ENCODE data around the gene CYP26C1. TPM values are rescaled to one million over a fixed set of nuclear protein-coding genes. Genes with fewer than 3 reads are reported as not detected.

Gene CYP26C1
- total RNA-seq, 1 experiment from 2014 or later: 0.11 TPM

GRCh38 chr10:93074147-93074596 is 13.6 kb downstream of the CYP26C1 start:
- peak; percentile 65 for DNase-seq (ENCODE audit: low spot score)
- 0 out of 2 replicates have a peak, but pooled peaks have one; percentile 2 for TF ChIP-seq TEAD1 (CRISPR knock-in tag; IDR thresholded peaks at IDR 0.05)
- no peak for TF ChIP-seq ZNF671 (CRISPR knock-in tag; IDR thresholded peaks at IDR 0.05)
- ATAC-seq: peak; percentile 23
- POLR2A ChIA-PET: interaction anchor here (1.1 kb wide), 1 partner anchor 10 kb away, joined by 3 read pairs; no protein-coding TSS in a partner anchor
- Mint-ChIP-seq H3K36me3 (no peaks in the 10 kb centered on the region), H3K27me3 (ENCODE audit: low read depth) (peaks cover 92% of the 10 kb centered on the region), H3K4me3 (peak overlapping the region; percentile 89), H3K27ac (no peak overlapping the region), H3K4me1 (peaks cover 43% of the 10 kb centered on the region), H3K9me3 (no peaks in the 10 kb centered on the region)
- CTCF ChIA-PET: interaction anchor here (1.0 to 7.1 kb wide), 4 partner anchors 10 to 279 kb away, joined by 3 to 106 read pairs (median 24); partner anchors contain the start of gene CYP26C1

DNA sequence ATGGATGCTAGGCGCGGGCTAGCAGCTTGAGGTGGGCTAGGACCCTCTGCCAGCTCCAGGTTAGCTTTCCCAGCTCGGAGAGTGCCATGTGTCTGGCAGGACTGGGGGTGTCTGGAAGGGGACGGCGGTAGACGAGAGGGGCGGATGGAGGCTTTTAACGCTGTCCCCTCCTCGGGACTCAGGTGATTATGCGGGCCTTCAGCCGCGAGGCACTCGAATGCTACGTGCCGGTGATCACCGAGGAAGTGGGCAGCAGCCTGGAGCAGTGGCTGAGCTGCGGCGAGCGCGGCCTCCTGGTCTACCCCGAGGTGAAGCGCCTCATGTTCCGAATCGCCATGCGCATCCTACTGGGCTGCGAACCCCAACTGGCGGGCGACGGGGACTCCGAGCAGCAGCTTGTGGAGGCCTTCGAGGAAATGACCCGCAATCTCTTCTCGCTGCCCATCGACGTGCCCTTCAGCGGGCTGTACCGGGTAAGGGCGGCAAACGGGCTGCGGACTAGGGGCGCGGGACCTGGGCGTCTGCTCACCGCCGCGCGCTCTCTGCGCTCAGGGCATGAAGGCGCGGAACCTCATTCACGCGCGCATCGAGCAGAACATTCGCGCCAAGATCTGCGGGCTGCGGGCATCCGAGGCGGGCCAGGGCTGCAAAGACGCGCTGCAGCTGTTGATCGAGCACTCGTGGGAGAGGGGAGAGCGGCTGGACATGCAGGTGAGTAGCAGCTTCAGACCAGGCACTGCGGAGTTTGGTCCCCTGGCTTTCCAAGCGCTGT is 14.2 kb downstream of the CYP26C1 start:
- ChIA-PET POLR2A (no interaction called here), CTCF (interaction anchor here (0.7 to 7.1 kb wide), 10 partner anchors 11 to 301 kb away, joined by 3 to 106 read pairs (median 5); partner anchors contain the start of gene CYP26C1)
- peaks cover 92% of the 10 kb centered on the region for H3K27me3 Mint-ChIP-seq (ENCODE audit: low read depth)
- H3K4me3 Mint-ChIP-seq: peak overlapping the region; percentile 89
- no peaks in the 10 kb centered on the region for H3K9me3 Mint-ChIP-seq
- 0 out of 2 replicates have a peak, but pooled peaks have one; percentile 32 for TF ChIP-seq ESRRA (CRISPR knock-in tag; IDR thresholded peaks at IDR 0.05; ENCODE audit: borderline replicate concordance)
- TF ChIP-seq, protein P1, sequence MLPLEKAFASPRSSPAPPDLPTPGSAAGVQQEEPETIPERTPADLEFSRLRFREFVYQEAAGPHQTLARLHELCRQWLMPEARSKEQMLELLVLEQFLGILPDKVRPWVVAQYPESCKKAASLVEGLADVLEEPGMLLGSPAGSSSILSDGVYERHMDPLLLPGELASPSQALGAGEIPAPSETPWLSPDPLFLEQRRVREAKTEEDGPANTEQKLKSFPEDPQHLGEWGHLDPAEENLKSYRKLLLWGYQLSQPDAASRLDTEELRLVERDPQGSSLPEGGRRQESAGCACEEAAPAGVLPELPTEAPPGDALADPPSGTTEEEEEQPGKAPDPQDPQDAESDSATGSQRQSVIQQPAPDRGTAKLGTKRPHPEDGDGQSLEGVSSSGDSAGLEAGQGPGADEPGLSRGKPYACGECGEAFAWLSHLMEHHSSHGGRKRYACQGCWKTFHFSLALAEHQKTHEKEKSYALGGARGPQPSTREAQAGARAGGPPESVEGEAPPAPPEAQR (CRISPR knock-in tag; IDR thresholded peaks at IDR 0.05): no peak
- TF ChIP-seq, protein P2, sequence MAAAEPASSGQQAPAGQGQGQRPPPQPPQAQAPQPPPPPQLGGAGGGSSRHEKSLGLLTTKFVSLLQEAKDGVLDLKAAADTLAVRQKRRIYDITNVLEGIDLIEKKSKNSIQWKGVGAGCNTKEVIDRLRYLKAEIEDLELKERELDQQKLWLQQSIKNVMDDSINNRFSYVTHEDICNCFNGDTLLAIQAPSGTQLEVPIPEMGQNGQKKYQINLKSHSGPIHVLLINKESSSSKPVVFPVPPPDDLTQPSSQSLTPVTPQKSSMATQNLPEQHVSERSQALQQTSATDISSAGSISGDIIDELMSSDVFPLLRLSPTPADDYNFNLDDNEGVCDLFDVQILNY (CRISPR knock-in tag; IDR thresholded peaks at IDR 0.05): 0 out of 2 replicates have a peak, but pooled peaks have one; percentile 7
- TF ChIP-seq KAT7 (CRISPR knock-in tag; IDR thresholded peaks at IDR 0.05; ENCODE audit: borderline replicate concordance): peak; percentile 50; the same call in 1 of the 2 replicates
- TF ChIP-seq ZNF671 (CRISPR knock-in tag; IDR thresholded peaks at IDR 0.05): no peak
- TF ChIP-seq ATF6 (CRISPR knock-in tag; IDR thresholded peaks at IDR 0.05): no peak
- TF ChIP-seq, protein P3, sequence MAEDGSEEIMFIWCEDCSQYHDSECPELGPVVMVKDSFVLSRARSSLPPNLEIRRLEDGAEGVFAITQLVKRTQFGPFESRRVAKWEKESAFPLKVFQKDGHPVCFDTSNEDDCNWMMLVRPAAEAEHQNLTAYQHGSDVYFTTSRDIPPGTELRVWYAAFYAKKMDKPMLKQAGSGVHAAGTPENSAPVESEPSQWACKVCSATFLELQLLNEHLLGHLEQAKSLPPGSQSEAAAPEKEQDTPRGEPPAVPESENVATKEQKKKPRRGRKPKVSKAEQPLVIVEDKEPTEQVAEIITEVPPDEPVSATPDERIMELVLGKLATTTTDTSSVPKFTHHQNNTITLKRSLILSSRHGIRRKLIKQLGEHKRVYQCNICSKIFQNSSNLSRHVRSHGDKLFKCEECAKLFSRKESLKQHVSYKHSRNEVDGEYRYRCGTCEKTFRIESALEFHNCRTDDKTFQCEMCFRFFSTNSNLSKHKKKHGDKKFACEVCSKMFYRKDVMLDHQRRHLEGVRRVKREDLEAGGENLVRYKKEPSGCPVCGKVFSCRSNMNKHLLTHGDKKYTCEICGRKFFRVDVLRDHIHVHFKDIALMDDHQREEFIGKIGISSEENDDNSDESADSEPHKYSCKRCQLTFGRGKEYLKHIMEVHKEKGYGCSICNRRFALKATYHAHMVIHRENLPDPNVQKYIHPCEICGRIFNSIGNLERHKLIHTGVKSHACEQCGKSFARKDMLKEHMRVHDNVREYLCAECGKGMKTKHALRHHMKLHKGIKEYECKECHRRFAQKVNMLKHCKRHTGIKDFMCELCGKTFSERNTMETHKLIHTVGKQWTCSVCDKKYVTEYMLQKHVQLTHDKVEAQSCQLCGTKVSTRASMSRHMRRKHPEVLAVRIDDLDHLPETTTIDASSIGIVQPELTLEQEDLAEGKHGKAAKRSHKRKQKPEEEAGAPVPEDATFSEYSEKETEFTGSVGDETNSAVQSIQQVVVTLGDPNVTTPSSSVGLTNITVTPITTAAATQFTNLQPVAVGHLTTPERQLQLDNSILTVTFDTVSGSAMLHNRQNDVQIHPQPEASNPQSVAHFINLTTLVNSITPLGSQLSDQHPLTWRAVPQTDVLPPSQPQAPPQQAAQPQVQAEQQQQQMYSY (CRISPR knock-in tag; IDR thresholded peaks at IDR 0.05): 0 out of 2 replicates have a peak, but pooled peaks have one; percentile 29
- TF ChIP-seq, protein P4, sequence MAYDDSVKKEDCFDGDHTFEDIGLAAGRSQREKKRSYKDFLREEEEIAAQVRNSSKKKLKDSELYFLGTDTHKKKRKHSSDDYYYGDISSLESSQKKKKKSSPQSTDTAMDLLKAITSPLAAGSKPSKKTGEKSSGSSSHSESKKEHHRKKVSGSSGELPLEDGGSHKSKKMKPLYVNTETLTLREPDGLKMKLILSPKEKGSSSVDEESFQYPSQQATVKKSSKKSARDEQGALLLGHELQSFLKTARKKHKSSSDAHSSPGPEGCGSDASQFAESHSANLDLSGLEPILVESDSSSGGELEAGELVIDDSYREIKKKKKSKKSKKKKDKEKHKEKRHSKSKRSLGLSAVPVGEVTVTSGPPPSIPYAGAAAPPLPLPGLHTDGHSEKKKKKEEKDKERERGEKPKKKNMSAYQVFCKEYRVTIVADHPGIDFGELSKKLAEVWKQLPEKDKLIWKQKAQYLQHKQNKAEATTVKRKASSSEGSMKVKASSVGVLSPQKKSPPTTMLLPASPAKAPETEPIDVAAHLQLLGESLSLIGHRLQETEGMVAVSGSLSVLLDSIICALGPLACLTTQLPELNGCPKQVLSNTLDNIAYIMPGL (CRISPR knock-in tag; IDR thresholded peaks at IDR 0.05): peak; percentile 63; the same call in 1 of the 2 replicates
- TF ChIP-seq, protein P5, sequence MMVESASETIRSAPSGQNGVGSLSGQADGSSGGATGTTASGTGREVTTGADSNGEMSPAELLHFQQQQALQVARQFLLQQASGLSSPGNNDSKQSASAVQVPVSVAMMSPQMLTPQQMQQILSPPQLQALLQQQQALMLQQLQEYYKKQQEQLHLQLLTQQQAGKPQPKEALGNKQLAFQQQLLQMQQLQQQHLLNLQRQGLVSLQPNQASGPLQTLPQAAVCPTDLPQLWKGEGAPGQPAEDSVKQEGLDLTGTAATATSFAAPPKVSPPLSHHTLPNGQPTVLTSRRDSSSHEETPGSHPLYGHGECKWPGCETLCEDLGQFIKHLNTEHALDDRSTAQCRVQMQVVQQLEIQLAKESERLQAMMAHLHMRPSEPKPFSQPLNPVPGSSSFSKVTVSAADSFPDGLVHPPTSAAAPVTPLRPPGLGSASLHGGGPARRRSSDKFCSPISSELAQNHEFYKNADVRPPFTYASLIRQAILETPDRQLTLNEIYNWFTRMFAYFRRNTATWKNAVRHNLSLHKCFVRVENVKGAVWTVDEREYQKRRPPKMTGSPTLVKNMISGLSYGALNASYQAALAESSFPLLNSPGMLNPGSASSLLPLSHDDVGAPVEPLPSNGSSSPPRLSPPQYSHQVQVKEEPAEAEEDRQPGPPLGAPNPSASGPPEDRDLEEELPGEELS (CRISPR knock-in tag; IDR thresholded peaks at IDR 0.05): 0 out of 2 replicates have a peak, but pooled peaks have one; percentile 10
- TF ChIP-seq CREM (CRISPR knock-in tag; IDR thresholded peaks at IDR 0.05): no peak
- no peak for TF ChIP-seq ZNF138 (CRISPR knock-in tag; conservative IDR thresholded peaks at IDR 0.05)
- ATAC-seq (peak; percentile 2), DNase-seq (ENCODE audit: low spot score) (peak; percentile 50)
- H3K27ac Mint-ChIP-seq: no peak overlapping the region
- H3K36me3 Mint-ChIP-seq: no peaks in the 10 kb centered on the region
- peaks cover 41% of the 10 kb centered on the region for H3K4me1 Mint-ChIP-seq

Measured in WTC11 (cell line).